GM12873 (cell line): ENCODE measurements around the gene ZNHIT3.
A peak's percentile ranks its signal among the peaks of the same experiment; 100 is the strongest.

Source experiments
- CTCF ChIP-seq: IDR thresholded peaks from 2 replicates; pipeline ENCODE4 v1.5.1; 2012; ENCODE audit warnings: low read depth, mild to moderate bottlenecking, moderate library complexity, low read length, control low read depth; ENCODE audit not compliant: insufficient read depth; ENCODE audit errors: missing control alignments

ZNHIT3 gene

GRCh38 chr17:36481829-36482228, 4.7 kb upstream of the ZNHIT3 start:
- no peak for TF ChIP-seq CTCF

GRCh38 chr17:36482611-36483504, 3.6 kb upstream of the ZNHIT3 start:
- peak; percentile 90 for TF ChIP-seq CTCF

GRCh38 chr17:36485027-36485426, 1.5 kb upstream of the ZNHIT3 start:
- no peak for TF ChIP-seq CTCF

GRCh38 chr17:36485805-36486203, 677 bp upstream of the ZNHIT3 start:
- no peak for TF ChIP-seq CTCF

GRCh38 chr17:36493956-36494355, 7.5 kb downstream of the ZNHIT3 start:
- no peak for TF ChIP-seq CTCF

GRCh38 chr17:36494674-36495073, 8.2 kb downstream of the ZNHIT3 start:
- no peak for TF ChIP-seq CTCF

GRCh38 chr17:36495076-36495578, 8.6 kb downstream of the ZNHIT3 start:
- no peak for TF ChIP-seq CTCF
